Progenitor cell of endocrine pancreas (in vitro differentiated cells): ENCODE results near the gene SP3. TPM values are rescaled to one million over a fixed set of nuclear protein-coding genes. Genes with fewer than 3 reads are reported as not detected.

Source experiments
- DNase-seq: peaks from one replicate; pipeline ENCODE4 v3.0.0; 2021; ENCODE audit warnings: low spot score; ENCODE audit not compliant: unreplicated experiment
- H3K27ac Mint-ChIP-seq: 2 replicates; pipeline ENCODE4 v1.8.0; 2021; ENCODE audit warnings: mild to moderate bottlenecking, moderate library complexity, mixed read lengths
- H3K27me3 Mint-ChIP-seq: 2 replicates; pipeline ENCODE4 v1.8.0; 2021; ENCODE audit warnings: mixed read lengths
- H3K36me3 Mint-ChIP-seq: 2 replicates; pipeline ENCODE4 v1.8.0; 2022; ENCODE audit warnings: mixed read lengths; ENCODE audit not compliant: insufficient read depth
- H3K4me1 Mint-ChIP-seq: 2 replicates; pipeline ENCODE4 v1.8.0; 2021; ENCODE audit warnings: low read depth, mixed read lengths
- H3K4me3 Mint-ChIP-seq: 2 replicates; pipeline ENCODE4 v1.8.0; 2021; ENCODE audit warnings: low read depth, mild to moderate bottlenecking, moderate library complexity, mixed read lengths
- H3K9me3 Mint-ChIP-seq: 2 replicates; pipeline ENCODE4 v1.8.0; 2021; ENCODE audit warnings: low read depth, mixed read lengths
- long read RNA-seq: library from polyadenylated mRNA; unstranded; transcript quantifications from one replicate; pipeline ENCODE4 v2.0.0, GENCODE V29; 2020
- total RNA-seq: library from RNA; stranded (reverse); gene quantifications from 2 replicates; pipeline ENCODE4 v1.2.1, GENCODE V29; 2021
- TF ChIP-seq, protein P1 (sequence below): fragments of 200-600 bp; sonication (generic); IDR thresholded peaks from one replicate; pipeline ENCODE4 v1.5.0; 2021; ENCODE audit warnings: antibody characterized with exemption, mild to moderate bottlenecking; ENCODE audit not compliant: unreplicated experiment

Gene SP3
- 93.8 and 96.9 TPM in 2 replicates for total RNA-seq
- long read RNA-seq, full-length matches to known transcripts, result 16 of 39 reads
- long read RNA-seq, partial matches to known transcripts, result 17 of 39 reads
- long read RNA-seq, other reads (novel, unspliced or antisense), result 6 of 39 reads

DNA sequence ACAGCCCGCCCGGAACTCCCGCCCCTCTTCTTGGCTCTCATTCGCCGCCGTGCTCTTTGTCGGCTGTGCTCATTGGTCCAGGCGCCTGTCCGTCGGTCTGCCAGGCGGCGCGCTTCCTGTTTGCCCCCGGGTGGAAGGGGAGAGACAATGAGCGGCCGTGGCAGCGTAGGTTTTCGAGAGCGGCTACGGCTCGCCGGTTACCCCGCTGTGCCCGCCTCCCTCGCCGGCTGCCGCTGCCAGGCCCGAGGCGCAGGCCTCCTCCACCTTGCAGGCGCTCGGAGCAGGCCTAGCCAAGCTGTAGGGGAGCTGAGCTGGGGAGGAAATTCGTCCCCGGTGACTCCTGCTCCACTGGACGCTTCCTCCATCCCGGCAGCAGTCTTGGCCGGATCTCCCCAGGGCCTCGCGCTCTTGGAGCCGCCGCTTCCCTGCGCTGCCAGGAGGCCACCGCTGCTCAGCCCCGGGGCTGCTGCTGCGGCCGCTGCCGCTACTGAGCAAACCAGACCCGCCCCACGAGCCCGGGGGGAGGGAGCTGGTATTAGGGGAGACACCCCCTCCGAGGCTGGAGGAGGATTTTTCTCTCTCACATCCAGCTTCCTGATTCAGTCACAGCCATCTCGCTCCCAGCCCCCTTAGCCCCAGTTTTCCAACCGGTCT lies at the start of gene SP3:
Gene SP3 (minus strand): TSS at position 2 of the 654 bp plus-strand sequence. CDS start 202 bp downstream, outside the sequence.
- Mint-ChIP-seq H3K27me3 (no peaks in the 10 kb centered on the region), H3K4me3 (peak within 1 kb of the TSS; percentile 97), H3K36me3 (peaks cover 4% of the 10 kb centered on the region), H3K4me1 (peaks cover 34% of the 10 kb centered on the region), H3K9me3 (no peaks in the 10 kb centered on the region), H3K27ac (peak within 1 kb of the TSS; percentile 99)
- TF ChIP-seq, protein P1, sequence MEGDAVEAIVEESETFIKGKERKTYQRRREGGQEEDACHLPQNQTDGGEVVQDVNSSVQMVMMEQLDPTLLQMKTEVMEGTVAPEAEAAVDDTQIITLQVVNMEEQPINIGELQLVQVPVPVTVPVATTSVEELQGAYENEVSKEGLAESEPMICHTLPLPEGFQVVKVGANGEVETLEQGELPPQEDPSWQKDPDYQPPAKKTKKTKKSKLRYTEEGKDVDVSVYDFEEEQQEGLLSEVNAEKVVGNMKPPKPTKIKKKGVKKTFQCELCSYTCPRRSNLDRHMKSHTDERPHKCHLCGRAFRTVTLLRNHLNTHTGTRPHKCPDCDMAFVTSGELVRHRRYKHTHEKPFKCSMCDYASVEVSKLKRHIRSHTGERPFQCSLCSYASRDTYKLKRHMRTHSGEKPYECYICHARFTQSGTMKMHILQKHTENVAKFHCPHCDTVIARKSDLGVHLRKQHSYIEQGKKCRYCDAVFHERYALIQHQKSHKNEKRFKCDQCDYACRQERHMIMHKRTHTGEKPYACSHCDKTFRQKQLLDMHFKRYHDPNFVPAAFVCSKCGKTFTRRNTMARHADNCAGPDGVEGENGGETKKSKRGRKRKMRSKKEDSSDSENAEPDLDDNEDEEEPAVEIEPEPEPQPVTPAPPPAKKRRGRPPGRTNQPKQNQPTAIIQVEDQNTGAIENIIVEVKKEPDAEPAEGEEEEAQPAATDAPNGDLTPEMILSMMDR, result no peak
- peak; percentile 91 for DNase-seq

DNA sequence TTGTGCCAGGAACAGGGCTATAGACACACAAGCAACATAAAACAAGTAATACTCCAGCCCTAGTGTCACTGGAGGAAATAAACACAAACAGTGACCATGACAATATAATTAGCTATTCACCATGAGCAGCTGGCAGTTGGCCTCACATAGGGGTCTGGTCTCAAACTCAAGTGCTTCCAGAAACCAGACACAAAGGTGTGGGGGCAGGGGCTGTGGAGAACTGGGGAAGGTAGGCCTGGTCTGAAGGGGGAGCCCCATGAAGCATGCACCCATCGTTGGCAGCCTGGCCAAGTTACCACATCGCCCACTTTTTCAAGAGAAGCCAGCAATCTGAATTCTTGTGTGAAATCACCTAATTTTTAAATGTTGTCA lies 49.5 kb upstream of the SP3 start:
- peaks cover 64% of the 10 kb centered on the region for H3K27me3 Mint-ChIP-seq
- DNase-seq, result no peak

GRCh38 chr2:174014011-174014698 lies 49.0 kb upstream of the SP3 start:
- TF ChIP-seq, protein P1, result no peak
- H3K27ac Mint-ChIP-seq, result no peak overlapping the region
- H3K27me3 Mint-ChIP-seq, result peaks cover 64% of the 10 kb centered on the region

More for the DNA sequence above, 49.5 kb upstream of the SP3 start:
- Mint-ChIP-seq H3K4me3 (no peak overlapping the region), H3K36me3 (no peaks in the 10 kb centered on the region), H3K9me3 (no peaks in the 10 kb centered on the region), H3K27ac (no peak overlapping the region), H3K4me1 (peaks cover 23% of the 10 kb centered on the region)
- TF ChIP-seq, protein P1, result no peak

GRCh38 chr2:174013315-174013751 lies 48.2 kb upstream of the SP3 start:
- H3K36me3 Mint-ChIP-seq, result no peaks in the 10 kb centered on the region
- H3K9me3 Mint-ChIP-seq, result no peaks in the 10 kb centered on the region
- H3K4me1 Mint-ChIP-seq, result peaks cover 32% of the 10 kb centered on the region
- peak overlapping the region; percentile 49 for H3K4me3 Mint-ChIP-seq
- TF ChIP-seq, protein P1, result no peak
- no peak for DNase-seq
- peak overlapping the region; percentile 74 for H3K27ac Mint-ChIP-seq
- H3K27me3 Mint-ChIP-seq, result peaks cover 64% of the 10 kb centered on the region

More at GRCh38 chr2:174014011-174014698, 49.0 kb upstream of the SP3 start:
- peaks cover 24% of the 10 kb centered on the region for H3K4me1 Mint-ChIP-seq
- no peak for DNase-seq
- no peaks in the 10 kb centered on the region for H3K36me3 Mint-ChIP-seq
- H3K4me3 Mint-ChIP-seq, result no peak overlapping the region
- no peaks in the 10 kb centered on the region for H3K9me3 Mint-ChIP-seq
